GM19455 (cell line): Measurements from ENCODE around the gene G0S2.

ENCODE experiments used
- ATAC-seq: cut with Tn5 transposase; IDR thresholded peaks from one replicate; pipeline ENCODE4 v1.9.1; 2021; ENCODE audit not compliant: unreplicated experiment

G0S2 gene

GRCh38 chr1:209648346-209648745 is 26.9 kb upstream of the G0S2 start:
- ATAC-seq = no peak

GRCh38 chr1:209648931-209649776 is 26.1 kb upstream of the G0S2 start:
- no peak for ATAC-seq

- ATAC-seq = no peak
Measured at GRCh38 chr1:209650454-209650853, 24.8 kb upstream of the G0S2 start.

DNA sequence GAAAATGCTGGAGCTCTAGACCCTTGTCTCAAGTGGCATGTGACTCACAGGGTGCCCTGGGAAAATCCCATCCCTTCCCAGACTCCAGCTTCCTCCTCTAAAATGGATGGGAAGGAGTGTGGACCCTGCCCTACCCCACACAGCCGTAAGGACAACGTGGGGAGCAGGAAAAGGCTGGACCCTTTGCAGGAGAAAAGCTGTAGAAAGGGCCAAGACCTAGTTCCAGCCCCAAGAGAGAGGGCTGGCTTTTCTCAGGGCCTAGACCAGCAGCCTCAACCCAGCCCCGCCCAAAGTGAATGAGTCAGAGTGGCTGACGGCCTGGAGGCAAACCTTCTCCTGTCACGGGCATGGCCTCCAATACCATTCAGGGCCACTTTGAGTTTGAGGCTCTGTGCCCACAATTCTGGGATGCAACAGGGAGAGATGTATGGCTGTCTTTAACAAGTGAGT is 24.0 kb upstream of the G0S2 start:
- peak; percentile 54 for ATAC-seq

GRCh38 chr1:209652121-209652735 is 23.0 kb upstream of the G0S2 start, which contains the start of gene LAMB3:
TSS of gene LAMB3 (minus strand) at chr1:209652425. CDS start at chr1:209650944, 1,481 bp downstream.
- ATAC-seq = no peak

GRCh38 chr1:209652873-209653401 is 22.3 kb upstream of the G0S2 start:
- no peak for ATAC-seq

GRCh38 chr1:209653915-209654351 is 21.3 kb upstream of the G0S2 start:
- no peak for ATAC-seq

- no peak for ATAC-seq
Measured at GRCh38 chr1:209655411-209656231, 19.6 kb upstream of the G0S2 start.

- ATAC-seq = no peak
Measured at GRCh38 chr1:209657140-209657879, 17.9 kb upstream of the G0S2 start.

GRCh38 chr1:209657918-209658317 is 17.3 kb upstream of the G0S2 start:
- ATAC-seq = no peak

- ATAC-seq = no peak
Measured at GRCh38 chr1:209659909-209660308, 15.3 kb upstream of the G0S2 start.

DNA sequence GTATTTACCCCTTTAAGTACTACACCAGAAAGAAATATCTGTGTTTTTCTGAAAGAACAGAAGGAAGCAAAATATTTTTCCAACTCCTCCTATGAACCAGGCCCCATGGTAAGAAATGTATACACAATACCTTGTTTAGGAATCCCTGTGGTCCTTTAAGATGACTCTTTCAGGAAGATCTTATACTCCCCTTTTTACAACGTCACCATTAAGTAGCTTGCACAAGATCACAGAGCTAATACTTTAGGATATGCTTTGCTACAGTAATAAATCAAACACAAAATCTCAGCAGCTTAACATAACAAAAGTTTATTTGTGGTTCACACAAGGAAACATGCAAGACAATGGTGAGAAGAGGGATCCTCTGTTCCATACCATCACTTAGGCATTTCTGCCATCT is 14.1 kb upstream of the G0S2 start:
- ATAC-seq = no peak

DNA sequence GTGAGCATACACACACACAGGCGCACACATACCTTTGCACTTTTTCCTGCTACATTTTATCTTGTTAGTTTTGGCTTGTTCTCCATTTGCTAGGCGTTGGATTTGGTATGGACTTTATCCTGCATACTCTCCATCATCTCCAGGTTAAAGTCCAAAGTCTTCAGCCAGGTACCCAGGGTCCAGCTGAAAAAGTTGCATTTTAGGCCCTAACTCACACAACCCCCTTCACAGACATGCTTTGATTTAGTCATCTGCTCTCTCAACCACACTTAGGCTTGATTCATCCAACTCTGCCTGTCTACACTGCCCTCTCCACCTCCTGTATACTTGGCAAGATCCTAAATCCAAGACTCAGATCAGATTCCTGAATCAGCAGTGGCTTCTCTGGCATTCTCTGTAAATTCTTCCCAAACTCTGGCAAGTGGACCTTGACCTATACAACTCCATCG is 12.3 kb upstream of the G0S2 start:
- ATAC-seq = no peak

GRCh38 chr1:209667103-209667502 is 8.1 kb upstream of the G0S2 start:
- ATAC-seq = no peak

- no peak for ATAC-seq
Measured at GRCh38 chr1:209667708-209668107, 7.5 kb upstream of the G0S2 start.

- no peak for ATAC-seq
Measured at GRCh38 chr1:209670441-209671082, 4.7 kb upstream of the G0S2 start.

DNA sequence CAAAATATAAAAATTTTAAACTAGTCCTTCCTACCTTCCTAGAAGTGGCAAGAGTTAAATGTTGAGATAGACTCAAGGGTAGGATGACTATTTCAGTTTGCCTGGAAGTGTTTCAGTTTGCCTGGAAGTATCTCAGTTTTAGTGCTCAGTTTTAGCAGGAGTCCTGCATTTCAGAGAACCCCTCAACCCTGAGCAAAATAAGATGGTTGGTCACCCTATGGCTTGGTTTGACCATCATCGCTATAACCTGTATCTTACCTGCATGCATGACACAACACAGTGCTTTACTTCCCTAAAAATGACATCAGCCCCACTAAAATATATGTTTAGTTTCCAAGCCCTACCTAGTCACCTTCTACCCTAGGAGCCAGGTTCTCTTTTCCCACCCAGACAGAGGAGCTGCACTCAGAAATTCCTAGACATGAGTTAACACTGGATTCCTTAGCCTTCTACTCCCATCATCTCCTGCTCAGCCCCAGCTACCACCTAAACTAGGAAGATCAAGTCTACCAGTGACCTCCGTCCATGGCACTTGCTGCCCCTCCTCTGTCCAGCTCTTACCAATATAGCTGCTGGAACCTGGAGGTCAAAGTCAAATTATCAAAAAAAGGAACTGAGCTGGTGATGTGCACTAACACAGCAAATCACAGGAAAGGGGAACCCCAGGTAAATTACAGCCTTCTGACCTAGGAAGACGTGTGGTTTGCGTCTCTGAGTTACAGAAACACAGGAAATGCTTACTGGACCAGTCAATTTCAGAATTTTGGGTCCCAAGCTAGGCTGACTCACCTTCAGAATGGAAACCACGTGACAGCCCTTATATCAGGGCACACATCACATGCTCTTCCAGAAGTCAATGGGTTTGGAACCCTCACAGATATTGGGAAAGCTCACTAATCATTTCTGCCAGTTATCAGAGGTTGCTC is 2.2 kb upstream of the G0S2 start:
- peak; percentile 90 for ATAC-seq

DNA sequence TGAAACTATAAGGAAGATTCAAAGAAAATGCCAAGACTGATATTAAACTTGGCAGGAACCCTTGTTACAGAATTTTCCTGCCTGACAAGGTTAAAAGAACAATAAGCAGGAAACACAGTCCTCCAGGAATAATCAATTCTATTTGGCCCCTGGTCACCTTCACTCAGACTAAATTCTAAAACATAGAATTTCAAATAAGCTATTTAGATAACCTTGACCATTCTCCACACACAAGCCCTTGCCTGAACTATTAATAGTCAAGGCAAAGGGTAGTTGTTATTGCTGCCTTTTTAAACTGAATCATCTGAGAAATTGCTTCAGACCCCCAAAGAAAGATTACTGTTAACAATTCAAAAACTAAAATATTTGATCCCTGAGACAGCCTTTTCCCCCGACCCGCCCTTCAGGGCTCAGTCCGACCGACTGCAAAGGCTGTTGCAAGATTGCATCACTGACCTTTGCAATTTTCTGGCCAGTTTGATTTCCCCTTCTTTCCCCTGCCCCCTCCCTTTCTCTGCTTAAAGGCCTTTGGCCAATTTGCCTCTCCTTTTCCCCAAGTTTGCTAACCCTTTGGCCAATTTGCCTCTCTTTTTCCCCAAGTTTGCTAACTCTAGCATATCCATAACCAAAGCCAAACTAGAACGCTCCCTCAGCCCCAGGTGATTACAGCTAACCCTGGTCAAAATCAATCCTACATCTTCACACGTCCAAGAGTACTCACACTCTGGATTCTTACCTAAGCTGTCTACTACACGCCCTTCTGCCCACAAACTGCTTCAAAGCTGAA is 1.4 kb upstream of the G0S2 start:
- no peak for ATAC-seq
